ENCODE measurements around the gene PANK4.

The PANK4 gene

GRCh38 chr1:2502661-2503553, 23.5 kb downstream of the PANK4 start:
- no peak overlapping the region for H3K4me3 ChIP-seq (ENCODE audit: low read depth, low read length)
- H3K36me3 ChIP-seq (ENCODE audit: insufficient read depth, low read length) = no peaks in the 10 kb centered on the region
- H3K27ac ChIP-seq (ENCODE audit: low read depth, low read length) = no peak overlapping the region
- H3K27me3 ChIP-seq (ENCODE audit: insufficient read depth, low read length) = peaks cover 29% of the 10 kb centered on the region
- no peak overlapping the region for H2AFZ ChIP-seq (ENCODE audit: low read length, unreplicated experiment)
- no peaks in the 10 kb centered on the region for H3K4me1 ChIP-seq (ENCODE audit: control insufficient read depth, insufficient read depth, low read length, unreplicated experiment)
- no peaks in the 10 kb centered on the region for H3K79me2 ChIP-seq (ENCODE audit: control insufficient read depth, insufficient read depth, low read length, unreplicated experiment)

GRCh38 chr1:2502210-2502609, 24.2 kb downstream of the PANK4 start:
- no peaks in the 10 kb centered on the region for H3K4me1 ChIP-seq (ENCODE audit: control insufficient read depth, insufficient read depth, low read length, unreplicated experiment)
- no peaks in the 10 kb centered on the region for H3K79me2 ChIP-seq (ENCODE audit: control insufficient read depth, insufficient read depth, low read length, unreplicated experiment)
- no peaks in the 10 kb centered on the region for H3K36me3 ChIP-seq (ENCODE audit: insufficient read depth, low read length)
- H2AFZ ChIP-seq (ENCODE audit: low read length, unreplicated experiment) = no peak overlapping the region
- H3K27me3 ChIP-seq (ENCODE audit: insufficient read depth, low read length) = peaks cover 29% of the 10 kb centered on the region
- H3K27ac ChIP-seq (ENCODE audit: low read depth, low read length) = no peak overlapping the region
- no peak overlapping the region for H3K4me3 ChIP-seq (ENCODE audit: low read depth, low read length)

GRCh38 chr1:2501820-2502119, 24.6 kb downstream of the PANK4 start:
- H3K36me3 ChIP-seq (ENCODE audit: insufficient read depth, low read length) = no peaks in the 10 kb centered on the region
- H2AFZ ChIP-seq (ENCODE audit: low read length, unreplicated experiment) = no peak overlapping the region
- H3K27me3 ChIP-seq (ENCODE audit: insufficient read depth, low read length) = peaks cover 29% of the 10 kb centered on the region
- no peaks in the 10 kb centered on the region for H3K79me2 ChIP-seq (ENCODE audit: control insufficient read depth, insufficient read depth, low read length, unreplicated experiment)
- no peaks in the 10 kb centered on the region for H3K4me1 ChIP-seq (ENCODE audit: control insufficient read depth, insufficient read depth, low read length, unreplicated experiment)
- H3K27ac ChIP-seq (ENCODE audit: low read depth, low read length) = no peak overlapping the region
- H3K4me3 ChIP-seq (ENCODE audit: low read depth, low read length) = no peak overlapping the region

GRCh38 chr1:2501041-2501819, 25.2 kb downstream of the PANK4 start:
- Histone ChIP-seq H3K27ac (ENCODE audit: low read depth, low read length) (no peak overlapping the region), H3K36me3 (ENCODE audit: insufficient read depth, low read length) (no peaks in the 10 kb centered on the region), H3K4me3 (ENCODE audit: low read depth, low read length) (no peak overlapping the region), H3K4me1 (ENCODE audit: control insufficient read depth, insufficient read depth, low read length, unreplicated experiment) (no peaks in the 10 kb centered on the region), H2AFZ (ENCODE audit: low read length, unreplicated experiment) (no peak overlapping the region), H3K27me3 (ENCODE audit: insufficient read depth, low read length) (peaks cover 29% of the 10 kb centered on the region), H3K79me2 (ENCODE audit: control insufficient read depth, insufficient read depth, low read length, unreplicated experiment) (no peaks in the 10 kb centered on the region)

- no peaks in the 10 kb centered on the region for H3K36me3 ChIP-seq (ENCODE audit: insufficient read depth, low read length)
- no peaks in the 10 kb centered on the region for H3K4me1 ChIP-seq (ENCODE audit: control insufficient read depth, insufficient read depth, low read length, unreplicated experiment)
- no peak overlapping the region for H2AFZ ChIP-seq (ENCODE audit: low read length, unreplicated experiment)
- no peak overlapping the region for H3K27ac ChIP-seq (ENCODE audit: low read depth, low read length)
- H3K79me2 ChIP-seq (ENCODE audit: control insufficient read depth, insufficient read depth, low read length, unreplicated experiment) = no peaks in the 10 kb centered on the region
- H3K27me3 ChIP-seq (ENCODE audit: insufficient read depth, low read length) = peaks cover 28% of the 10 kb centered on the region
- no peak overlapping the region for H3K4me3 ChIP-seq (ENCODE audit: low read depth, low read length)
Measured at GRCh38 chr1:2499986-2500596, 26.3 kb downstream of the PANK4 start.

- no peaks in the 10 kb centered on the region for H3K79me2 ChIP-seq (ENCODE audit: control insufficient read depth, insufficient read depth, low read length, unreplicated experiment)
- H3K27me3 ChIP-seq (ENCODE audit: insufficient read depth, low read length) = peaks cover 20% of the 10 kb centered on the region
- H3K4me3 ChIP-seq (ENCODE audit: low read depth, low read length) = no peak overlapping the region
- H3K27ac ChIP-seq (ENCODE audit: low read depth, low read length) = no peak overlapping the region
- no peaks in the 10 kb centered on the region for H3K36me3 ChIP-seq (ENCODE audit: insufficient read depth, low read length)
- no peaks in the 10 kb centered on the region for H3K4me1 ChIP-seq (ENCODE audit: control insufficient read depth, insufficient read depth, low read length, unreplicated experiment)
- H2AFZ ChIP-seq (ENCODE audit: low read length, unreplicated experiment) = no peak overlapping the region
Measured at GRCh38 chr1:2499260-2499659, 27.1 kb downstream of the PANK4 start.

- no peaks in the 10 kb centered on the region for H3K4me1 ChIP-seq (ENCODE audit: control insufficient read depth, insufficient read depth, low read length, unreplicated experiment)
- H3K27ac ChIP-seq (ENCODE audit: low read depth, low read length) = no peak overlapping the region
- no peaks in the 10 kb centered on the region for H3K79me2 ChIP-seq (ENCODE audit: control insufficient read depth, insufficient read depth, low read length, unreplicated experiment)
Measured at GRCh38 chr1:2498648-2499047, 27.7 kb downstream of the PANK4 start.

GRCh38 chr1:2497891-2498290, 28.5 kb downstream of the PANK4 start:
- Histone ChIP-seq H3K36me3 (ENCODE audit: insufficient read depth, low read length) (no peaks in the 10 kb centered on the region), H2AFZ (ENCODE audit: low read length, unreplicated experiment) (no peak overlapping the region), H3K27ac (ENCODE audit: low read depth, low read length) (no peak overlapping the region), H3K27me3 (ENCODE audit: insufficient read depth, low read length) (peaks cover 6% of the 10 kb centered on the region), H3K4me3 (ENCODE audit: low read depth, low read length) (no peak overlapping the region), H3K79me2 (ENCODE audit: control insufficient read depth, insufficient read depth, low read length, unreplicated experiment) (no peaks in the 10 kb centered on the region), H3K4me1 (ENCODE audit: control insufficient read depth, insufficient read depth, low read length, unreplicated experiment) (no peaks in the 10 kb centered on the region)

More at GRCh38 chr1:2498648-2499047, 27.7 kb downstream of the PANK4 start:
- H3K4me3 ChIP-seq (ENCODE audit: low read depth, low read length) = no peak overlapping the region
- no peaks in the 10 kb centered on the region for H3K36me3 ChIP-seq (ENCODE audit: insufficient read depth, low read length)
- no peak overlapping the region for H2AFZ ChIP-seq (ENCODE audit: low read length, unreplicated experiment)
- peaks cover 14% of the 10 kb centered on the region for H3K27me3 ChIP-seq (ENCODE audit: insufficient read depth, low read length)

- H3K36me3 ChIP-seq (ENCODE audit: insufficient read depth, low read length) = no peaks in the 10 kb centered on the region
- H3K79me2 ChIP-seq (ENCODE audit: control insufficient read depth, insufficient read depth, low read length, unreplicated experiment) = no peaks in the 10 kb centered on the region
- no peak overlapping the region for H3K27ac ChIP-seq (ENCODE audit: low read depth, low read length)
- H3K4me1 ChIP-seq (ENCODE audit: control insufficient read depth, insufficient read depth, low read length, unreplicated experiment) = no peaks in the 10 kb centered on the region
- no peak overlapping the region for H2AFZ ChIP-seq (ENCODE audit: low read length, unreplicated experiment)
- no peak overlapping the region for H3K4me3 ChIP-seq (ENCODE audit: low read depth, low read length)
- H3K27me3 ChIP-seq (ENCODE audit: insufficient read depth, low read length) = no peaks in the 10 kb centered on the region
Measured at GRCh38 chr1:2496746-2497145, 29.6 kb downstream of the PANK4 start.

- Histone ChIP-seq H3K4me3 (ENCODE audit: low read depth, low read length) (no peak overlapping the region), H3K27me3 (ENCODE audit: insufficient read depth, low read length) (no peaks in the 10 kb centered on the region), H3K27ac (ENCODE audit: low read depth, low read length) (no peak overlapping the region), H3K4me1 (ENCODE audit: control insufficient read depth, insufficient read depth, low read length, unreplicated experiment) (no peaks in the 10 kb centered on the region), H3K36me3 (ENCODE audit: insufficient read depth, low read length) (no peaks in the 10 kb centered on the region), H3K79me2 (ENCODE audit: control insufficient read depth, insufficient read depth, low read length, unreplicated experiment) (no peaks in the 10 kb centered on the region), H2AFZ (ENCODE audit: low read length, unreplicated experiment) (no peak overlapping the region)
Measured at GRCh38 chr1:2496087-2496622, 30.2 kb downstream of the PANK4 start.
